Activated CD4-positive, alpha-beta memory T cell treated with anti-CD3 and anti-CD28 coated beads, Interleukin-2, amount 10 ng/mL, durations not matched to agents 7 days and 5 days (primary cell): ENCODE results near the gene CDK5RAP2. TPM values are rescaled to one million over a fixed set of nuclear protein-coding genes. Genes with fewer than 3 reads are reported as not detected.
"Not testable (repeated sequence)": the region's sequence is repeated elsewhere in the genome, so short reads cannot be mapped to it uniquely, and the experiment has no call there.

ENCODE experiments used
- CTCF ChIA-PET: fragments of 350-600 bp; sonication (Branson Sonifier 250); formaldehyde crosslinking; loops from one replicate; lab custom pipeline; 2021; ENCODE audit warnings: antibody characterized with exemption, inconsistent platforms; lab: Charles Lee
- POLR2A ChIA-PET: fragments of 350-600 bp; sonication (Branson Sonifier 250); formaldehyde crosslinking; loops from one replicate; lab custom pipeline; 2021; ENCODE audit warnings: antibody characterized with exemption; lab: Charles Lee
- DNase-seq: peaks from one replicate; pipeline ENCODE4 v3.0.0-alpha.2; 2020
- H3K27ac Mint-ChIP-seq: one replicate; pipeline ENCODE4 v1.8.0; 2021; ENCODE audit warnings: mild to moderate bottlenecking, mixed read lengths
- H3K27me3 Mint-ChIP-seq: one replicate; pipeline ENCODE4 v1.8.0; 2021; ENCODE audit warnings: mixed read lengths
- H3K36me3 Mint-ChIP-seq: one replicate; pipeline ENCODE4 v1.8.0; 2021; ENCODE audit warnings: low read depth, mixed read lengths
- H3K4me1 Mint-ChIP-seq: one replicate; pipeline ENCODE4 v1.8.0; 2021; ENCODE audit warnings: mixed read lengths
- H3K4me3 Mint-ChIP-seq: one replicate; pipeline ENCODE4 v1.8.0; 2021; ENCODE audit warnings: mild to moderate bottlenecking, mixed read lengths
- H3K9me3 Mint-ChIP-seq: one replicate; pipeline ENCODE4 v1.8.0; 2021; ENCODE audit warnings: mixed read lengths
- total RNA-seq, 2 experiments: library from RNA; stranded (reverse); gene quantifications; one replicate each; pipeline ENCODE4 v1.2.3, GENCODE V29; 2021

The CDK5RAP2 gene
- total RNA-seq = 10 to 100 TPM; 84.2 to 98.9 TPM

GRCh38 chr9:120580051-120580896 lies at the start of gene CDK5RAP2:
TSS of gene CDK5RAP2 (minus strand) at chr9:120580167. CDS start at chr9:120579978, 189 bp downstream.
- ChIA-PET CTCF (interaction anchor here (0.8 kb wide), 1 partner anchor 132 kb away, joined by 4 read pairs; no protein-coding TSS in a partner anchor), POLR2A (interaction anchor here (0.6 to 0.9 kb wide), 3 partner anchors 9 to 173 kb away, joined by 3 to 4 read pairs (median 3); no protein-coding TSS in a partner anchor)
- Mint-ChIP-seq H3K4me3 (peak within 1 kb of the TSS; percentile 95), H3K9me3 (peaks cover 2% of the 10 kb centered on the region), H3K36me3 (peaks cover 39% of the 10 kb centered on the region), H3K27ac (peak within 1 kb of the TSS; percentile 90), H3K27me3 (peaks cover 2% of the 10 kb centered on the region), H3K4me1 (peaks cover 66% of the 10 kb centered on the region)
- peak; percentile 94 for DNase-seq

GRCh38 chr9:120628925-120629497 lies 49.0 kb upstream of the CDK5RAP2 start:
- POLR2A ChIA-PET = not testable (repeated sequence)

GRCh38 chr9:120628207-120628924 lies 48.4 kb upstream of the CDK5RAP2 start:
- Mint-ChIP-seq H3K4me3 (no peak overlapping the region), H3K27ac (no peak overlapping the region), H3K9me3 (no peaks in the 10 kb centered on the region), H3K4me1 (peaks cover 6% of the 10 kb centered on the region), H3K36me3 (no peaks in the 10 kb centered on the region), H3K27me3 (no peaks in the 10 kb centered on the region)
- no peak for DNase-seq
- ChIA-PET POLR2A (no interaction called here), CTCF (interaction anchor here (1.6 kb wide), 1 partner anchor 8 kb away, joined by 6 read pairs; no protein-coding TSS in a partner anchor)

More at GRCh38 chr9:120628925-120629497, 49.0 kb upstream of the CDK5RAP2 start:
- DNase-seq, H3K27me3 Mint-ChIP-seq, H3K9me3 Mint-ChIP-seq, H3K4me1 Mint-ChIP-seq, H3K36me3 Mint-ChIP-seq, H3K27ac Mint-ChIP-seq, H3K4me3 Mint-ChIP-seq: not testable (repeated sequence)
- CTCF ChIA-PET = interaction anchor here (1.6 kb wide), 1 partner anchor 9 kb away, joined by 6 read pairs; no protein-coding TSS in a partner anchor

- no peak overlapping the region for H3K27ac Mint-ChIP-seq
- ChIA-PET POLR2A (no interaction called here), CTCF (no interaction called here)
- H3K36me3 Mint-ChIP-seq = no peaks in the 10 kb centered on the region
- no peak overlapping the region for H3K4me3 Mint-ChIP-seq
- no peaks in the 10 kb centered on the region for H3K27me3 Mint-ChIP-seq
- peaks cover 6% of the 10 kb centered on the region for H3K4me1 Mint-ChIP-seq
- DNase-seq = no peak
- H3K9me3 Mint-ChIP-seq = no peaks in the 10 kb centered on the region
Observed at GRCh38 chr9:120627073-120627472, 47.1 kb upstream of the CDK5RAP2 start.

- H3K4me1 Mint-ChIP-seq = peaks cover 6% of the 10 kb centered on the region
- no peaks in the 10 kb centered on the region for H3K36me3 Mint-ChIP-seq
- H3K4me3 Mint-ChIP-seq = no peak overlapping the region
- ChIA-PET CTCF (no interaction called here), POLR2A (no interaction called here)
- no peak for DNase-seq
- no peaks in the 10 kb centered on the region for H3K27me3 Mint-ChIP-seq
- no peaks in the 10 kb centered on the region for H3K9me3 Mint-ChIP-seq
- H3K27ac Mint-ChIP-seq = no peak overlapping the region
Observed at GRCh38 chr9:120626512-120626911, 46.5 kb upstream of the CDK5RAP2 start.

GRCh38 chr9:120625222-120625621 lies 45.3 kb upstream of the CDK5RAP2 start:
- Mint-ChIP-seq H3K9me3 (no peaks in the 10 kb centered on the region), H3K4me1 (peaks cover 6% of the 10 kb centered on the region), H3K4me3 (no peak overlapping the region), H3K27me3 (no peaks in the 10 kb centered on the region), H3K27ac (no peak overlapping the region), H3K36me3 (no peaks in the 10 kb centered on the region)
- ChIA-PET CTCF (interaction anchor here (0.7 to 1.6 kb wide), 2 partner anchors 9 to 187 kb away, joined by 3 to 4 read pairs; no protein-coding TSS in a partner anchor), POLR2A (no interaction called here)
- no peak for DNase-seq

GRCh38 chr9:120622790-120623189 lies 42.8 kb upstream of the CDK5RAP2 start:
- no peak overlapping the region for H3K4me3 Mint-ChIP-seq
- no peak for DNase-seq
- POLR2A ChIA-PET = interaction anchor here (0.7 kb wide), 1 partner anchor 96 kb away, joined by 3 read pairs; no protein-coding TSS in a partner anchor
- H3K27ac Mint-ChIP-seq = no peak overlapping the region
- H3K4me1 Mint-ChIP-seq = peaks cover 9% of the 10 kb centered on the region
- CTCF ChIA-PET = interaction anchor here (0.5 to 1.9 kb wide), 3 partner anchors 17 to 481 kb away, joined by 3 to 6 read pairs (median 4); no protein-coding TSS in a partner anchor
- no peaks in the 10 kb centered on the region for H3K36me3 Mint-ChIP-seq
- no peaks in the 10 kb centered on the region for H3K9me3 Mint-ChIP-seq
- no peaks in the 10 kb centered on the region for H3K27me3 Mint-ChIP-seq

GRCh38 chr9:120621941-120622340 lies 42.0 kb upstream of the CDK5RAP2 start:
- peaks cover 12% of the 10 kb centered on the region for H3K4me1 Mint-ChIP-seq

GRCh38 chr9:120619751-120620655 lies 40.0 kb upstream of the CDK5RAP2 start:
- CTCF ChIA-PET = interaction anchor here (0.6 to 1.4 kb wide), 18 partner anchors 9 to 504 kb away, joined by 3 to 8 read pairs (median 3); partner anchors contain the start of gene FBXW2
- DNase-seq = peak; percentile 61
- Mint-ChIP-seq H3K36me3 (no peaks in the 10 kb centered on the region), H3K9me3 (no peaks in the 10 kb centered on the region), H3K4me3 (no peak overlapping the region), H3K4me1 (peaks cover 7% of the 10 kb centered on the region), H3K27ac (no peak overlapping the region), H3K27me3 (no peaks in the 10 kb centered on the region)
- POLR2A ChIA-PET = interaction anchor here (1.4 kb wide), 1 partner anchor 95 kb away, joined by 3 read pairs; no protein-coding TSS in a partner anchor

More at GRCh38 chr9:120621941-120622340, 42.0 kb upstream of the CDK5RAP2 start:
- Mint-ChIP-seq H3K27me3 (no peaks in the 10 kb centered on the region), H3K4me3 (no peak overlapping the region), H3K36me3 (no peaks in the 10 kb centered on the region), H3K27ac (no peak overlapping the region), H3K9me3 (no peaks in the 10 kb centered on the region)
- CTCF ChIA-PET = interaction anchor here (1.9 kb wide), 1 partner anchor 438 kb away, joined by 6 read pairs; no protein-coding TSS in a partner anchor
- POLR2A ChIA-PET = interaction anchor here (0.8 kb wide), 1 partner anchor 16 kb away, joined by 4 read pairs; no protein-coding TSS in a partner anchor
- DNase-seq = no peak

- Mint-ChIP-seq H3K4me1 (peaks cover 6% of the 10 kb centered on the region), H3K27ac (no peak overlapping the region), H3K36me3 (no peaks in the 10 kb centered on the region), H3K9me3 (no peaks in the 10 kb centered on the region), H3K27me3 (no peaks in the 10 kb centered on the region), H3K4me3 (no peak overlapping the region)
- DNase-seq = no peak
- CTCF ChIA-PET = interaction anchor here (0.7 to 1.3 kb wide), 5 partner anchors 8 to 444 kb away, joined by 3 to 4 read pairs (median 3); no protein-coding TSS in a partner anchor
- POLR2A ChIA-PET = no interaction called here
Observed at GRCh38 chr9:120616966-120617935, 37.3 kb upstream of the CDK5RAP2 start.

GRCh38 chr9:120612218-120612617 lies 32.3 kb upstream of the CDK5RAP2 start:
- Mint-ChIP-seq H3K27me3 (no peaks in the 10 kb centered on the region), H3K27ac (no peak overlapping the region), H3K36me3 (peaks cover 8% of the 10 kb centered on the region), H3K4me3 (no peak overlapping the region), H3K4me1 (no peaks in the 10 kb centered on the region), H3K9me3 (no peaks in the 10 kb centered on the region)
- no peak for DNase-seq
- POLR2A ChIA-PET = no interaction called here
- CTCF ChIA-PET = interaction anchor here (0.7 kb wide), 1 partner anchor 89 kb away, joined by 3 read pairs; no protein-coding TSS in a partner anchor
